ENCODE data around the gene PHAF1. TPM values are rescaled to one million over a fixed set of nuclear protein-coding genes. Genes with fewer than 3 reads are reported as not detected.

Gene PHAF1
- total RNA-seq, 2 donors from 2014 or later, result 10.3 TPM

DNA sequence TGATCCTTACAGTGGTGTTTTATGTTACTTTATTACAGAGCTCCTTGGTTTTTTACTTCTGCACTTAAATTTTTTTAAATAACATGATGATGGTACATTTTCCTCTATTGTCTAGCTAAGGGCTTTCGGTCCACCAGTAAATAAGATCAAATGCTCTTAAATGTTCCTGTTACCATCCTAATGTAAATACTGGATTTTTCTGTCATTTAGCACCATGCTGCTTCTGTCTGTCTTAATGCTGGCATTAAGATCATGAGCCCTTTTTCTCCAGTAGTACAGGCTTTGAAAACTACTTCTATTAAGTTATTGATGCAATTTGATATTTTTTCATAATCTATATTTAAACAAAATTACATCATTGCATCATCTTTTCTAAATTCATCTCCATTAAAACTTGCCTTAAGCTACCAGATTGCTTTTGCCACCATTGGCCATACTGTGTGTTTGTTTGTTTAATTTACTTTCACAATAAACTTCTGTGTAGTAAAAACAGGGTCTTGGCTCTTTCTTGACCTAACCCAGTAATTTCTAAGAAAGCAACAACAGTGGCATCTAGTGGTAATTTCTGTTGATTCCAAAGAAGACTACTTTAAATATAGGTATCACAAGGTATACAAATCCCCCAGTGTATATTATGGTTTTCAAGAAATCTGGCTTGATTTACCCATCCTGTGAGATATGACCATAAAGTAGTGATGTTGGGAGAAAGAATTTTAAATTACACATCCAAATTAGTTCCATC, 9.0 kb upstream of the PHAF1 start:
- H3K27ac ChIP-seq, result no peak overlapping the region
- H3K36me3 ChIP-seq, result peaks cover 18% of the 10 kb centered on the region
- no peak overlapping the region for H3K4me3 ChIP-seq
- TF ChIP-seq, protein P1, sequence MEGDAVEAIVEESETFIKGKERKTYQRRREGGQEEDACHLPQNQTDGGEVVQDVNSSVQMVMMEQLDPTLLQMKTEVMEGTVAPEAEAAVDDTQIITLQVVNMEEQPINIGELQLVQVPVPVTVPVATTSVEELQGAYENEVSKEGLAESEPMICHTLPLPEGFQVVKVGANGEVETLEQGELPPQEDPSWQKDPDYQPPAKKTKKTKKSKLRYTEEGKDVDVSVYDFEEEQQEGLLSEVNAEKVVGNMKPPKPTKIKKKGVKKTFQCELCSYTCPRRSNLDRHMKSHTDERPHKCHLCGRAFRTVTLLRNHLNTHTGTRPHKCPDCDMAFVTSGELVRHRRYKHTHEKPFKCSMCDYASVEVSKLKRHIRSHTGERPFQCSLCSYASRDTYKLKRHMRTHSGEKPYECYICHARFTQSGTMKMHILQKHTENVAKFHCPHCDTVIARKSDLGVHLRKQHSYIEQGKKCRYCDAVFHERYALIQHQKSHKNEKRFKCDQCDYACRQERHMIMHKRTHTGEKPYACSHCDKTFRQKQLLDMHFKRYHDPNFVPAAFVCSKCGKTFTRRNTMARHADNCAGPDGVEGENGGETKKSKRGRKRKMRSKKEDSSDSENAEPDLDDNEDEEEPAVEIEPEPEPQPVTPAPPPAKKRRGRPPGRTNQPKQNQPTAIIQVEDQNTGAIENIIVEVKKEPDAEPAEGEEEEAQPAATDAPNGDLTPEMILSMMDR (IDR thresholded peaks at IDR 0.05), result no peak
- H3K9me3 ChIP-seq, result no peaks in the 10 kb centered on the region
- H3K4me1 ChIP-seq, result no peaks in the 10 kb centered on the region
- H3K27me3 ChIP-seq, result no peaks in the 10 kb centered on the region
- no peak for DNase-seq (ENCODE audit: low spot score)

DNA sequence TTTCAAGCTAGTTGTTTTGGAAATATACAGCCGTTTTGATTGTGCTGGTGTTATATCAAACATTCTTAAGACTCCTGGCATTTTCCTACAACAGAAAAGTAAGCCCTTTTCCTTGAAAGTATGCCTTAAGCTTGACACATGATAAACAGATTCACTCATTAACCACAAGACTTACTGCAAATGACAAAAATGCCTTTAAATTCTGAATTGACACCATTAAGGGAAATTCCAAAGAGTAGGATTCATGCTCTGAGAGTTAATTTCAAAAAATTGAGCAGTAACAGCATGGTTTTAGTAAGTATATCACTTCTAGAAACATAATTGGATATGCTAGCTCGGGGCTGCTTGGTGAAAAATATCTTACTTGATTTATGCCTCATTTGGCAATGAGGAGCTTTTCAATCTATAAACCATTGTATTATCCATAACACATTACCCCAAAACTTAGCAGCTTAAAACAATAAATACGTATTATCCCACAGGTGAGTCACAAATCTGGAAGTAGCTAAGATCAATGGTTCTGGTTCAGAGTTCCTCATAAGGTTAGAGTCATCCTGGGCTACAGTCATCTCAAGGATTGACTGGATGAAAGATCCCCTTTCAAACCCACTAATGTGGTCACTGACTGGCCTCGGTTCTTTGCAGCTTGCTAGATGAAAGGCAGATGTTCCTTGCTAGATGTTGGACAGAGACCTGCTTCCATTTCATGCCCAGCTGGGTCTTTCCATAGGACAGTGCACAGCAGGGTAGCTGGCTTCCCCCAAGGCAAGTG, 8.2 kb upstream of the PHAF1 start:
- H3K4me1 ChIP-seq, result no peaks in the 10 kb centered on the region
- H3K4me3 ChIP-seq, result no peak overlapping the region
- H3K36me3 ChIP-seq, result peaks cover 18% of the 10 kb centered on the region
- no peaks in the 10 kb centered on the region for H3K27me3 ChIP-seq
- no peaks in the 10 kb centered on the region for H3K9me3 ChIP-seq
- H3K27ac ChIP-seq, result no peak overlapping the region
- DNase-seq (ENCODE audit: low spot score), result no peak
- TF ChIP-seq, protein P1 (IDR thresholded peaks at IDR 0.05), result no peak

DNA sequence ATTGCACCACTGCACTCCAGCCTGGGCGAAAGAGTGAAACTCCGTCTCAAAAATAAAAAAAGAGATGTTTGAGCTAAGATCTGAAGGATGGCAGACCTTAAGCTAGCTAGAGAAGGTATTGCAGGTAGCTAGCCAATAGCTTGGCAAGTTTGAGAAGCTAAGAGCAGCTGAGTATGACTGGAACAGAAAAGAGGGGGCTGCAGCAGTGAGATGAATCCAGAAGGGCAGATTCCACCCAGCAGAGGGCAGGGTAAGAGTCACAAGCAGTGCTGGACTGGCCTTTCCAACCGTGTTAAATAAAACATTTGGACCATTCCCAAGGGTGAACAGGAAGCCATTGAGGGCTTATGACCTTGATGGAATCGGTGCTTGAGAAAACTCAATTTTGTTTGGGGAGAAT, 5.7 kb upstream of the PHAF1 start:
- no peak overlapping the region for H3K4me3 ChIP-seq
- H3K27me3 ChIP-seq, result no peaks in the 10 kb centered on the region
- no peaks in the 10 kb centered on the region for H3K9me3 ChIP-seq
- peaks cover 0 to 2% of the 10 kb centered on the region in 2 donors for H3K4me1 ChIP-seq
- no peak overlapping the region for H3K27ac ChIP-seq
- DNase-seq (ENCODE audit: low spot score), result no peak
- TF ChIP-seq, protein P1 (IDR thresholded peaks at IDR 0.05), result peak in 1 of 2 donors; percentile 45
- peaks cover 11% of the 10 kb centered on the region for H3K36me3 ChIP-seq

DNA sequence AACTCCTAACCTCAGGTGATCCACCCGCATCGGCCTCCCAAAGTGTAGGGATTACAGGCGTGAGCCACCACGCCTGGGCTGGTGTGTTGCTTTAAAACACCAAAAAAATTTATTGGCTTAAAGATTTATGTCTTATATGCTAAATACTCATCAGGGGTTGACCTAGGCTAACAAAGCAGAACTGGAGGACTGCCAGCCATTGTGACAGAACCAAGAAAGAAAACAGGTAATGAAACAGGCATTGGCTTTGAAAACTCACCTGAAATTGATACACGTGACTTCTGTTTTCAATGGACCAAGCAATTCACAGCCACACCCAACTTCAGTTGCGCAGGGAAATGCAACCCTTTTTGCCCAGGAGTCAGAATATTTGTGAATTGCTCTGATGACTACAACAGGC, 4.9 kb upstream of the PHAF1 start:
- peaks cover 6% of the 10 kb centered on the region for H3K36me3 ChIP-seq
- no peaks in the 10 kb centered on the region for H3K27me3 ChIP-seq
- H3K4me3 ChIP-seq, result no peak overlapping the region
- TF ChIP-seq, protein P1 (IDR thresholded peaks at IDR 0.05), result no peak
- H3K9me3 ChIP-seq, result no peaks in the 10 kb centered on the region
- peaks cover 0 to 5% of the 10 kb centered on the region in 2 donors for H3K4me1 ChIP-seq
- no peak for DNase-seq (ENCODE audit: low spot score)
- no peak overlapping the region for H3K27ac ChIP-seq

DNA sequence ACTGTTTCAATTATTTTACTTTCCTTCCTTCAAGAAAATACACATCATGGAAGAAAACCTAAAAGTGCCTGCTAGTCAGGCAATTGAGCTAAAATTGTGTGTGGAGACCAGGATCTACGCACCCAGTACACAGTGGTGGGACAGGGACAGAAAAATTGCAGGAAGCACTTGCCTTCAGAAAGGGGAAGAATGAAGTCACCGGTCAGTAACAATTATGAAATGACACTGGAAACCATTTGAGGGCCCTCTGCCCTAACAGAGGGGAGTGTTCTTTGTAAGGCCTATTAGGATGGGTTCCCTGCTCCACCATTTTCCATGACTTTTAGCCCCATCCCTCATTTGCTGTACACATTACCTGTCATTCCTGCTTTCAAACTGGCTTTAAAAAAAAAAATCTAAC, 4.5 kb upstream of the PHAF1 start:
- no peak overlapping the region for H3K4me3 ChIP-seq
- peaks cover 0 to 8% of the 10 kb centered on the region in 2 donors for H3K4me1 ChIP-seq
- H3K36me3 ChIP-seq, result peaks cover 2% of the 10 kb centered on the region
- H3K9me3 ChIP-seq, result no peaks in the 10 kb centered on the region
- TF ChIP-seq, protein P1 (IDR thresholded peaks at IDR 0.05), result no peak
- no peaks in the 10 kb centered on the region for H3K27me3 ChIP-seq
- no peak overlapping the region for H3K27ac ChIP-seq
- DNase-seq (ENCODE audit: low spot score), result no peak

Measured in right atrium auricular region (tissue), 2 donors.